Testis (tissue), 3 donors: ENCODE data around the gene ADAD2. TPM values are rescaled to one million over a fixed set of nuclear protein-coding genes. Genes with fewer than 3 reads are reported as not detected.

Source experiments
- DNase-seq: peaks from one replicate; pipeline ENCODE4 v3.0.0-alpha.2; 2019
- H3K27ac ChIP-seq, 2 donors: fragments of 200-600 bp; sonication (generic); one replicate each; pipeline ENCODE4 v1.5.1; 2019
- H3K27me3 ChIP-seq: fragments of 200-600 bp; sonication (generic); one replicate; pipeline ENCODE4 v1.5.1; 2019
- H3K36me3 ChIP-seq: fragments of 200-600 bp; sonication (generic); one replicate; pipeline ENCODE4 v1.5.1; 2017; ENCODE audit warnings: low read depth; ENCODE audit errors: missing control alignments
- H3K4me1 ChIP-seq: fragments of 200-600 bp; sonication (generic); one replicate; pipeline ENCODE4 v1.5.1; 2019
- H3K4me3 ChIP-seq, 2 donors: fragments of 200-600 bp; sonication (generic); one replicate each; pipeline ENCODE4 v1.5.1; 2017 to 2019
- H3K9me3 ChIP-seq: fragments of 200-600 bp; sonication (generic); one replicate; pipeline ENCODE4 v1.5.1; 2017
- POLR2A ChIP-seq: fragments of 450-650 bp; IDR thresholded peaks from one replicate; pipeline ENCODE4 v1.6.1; 2017; ENCODE audit warnings: antibody characterized with exemption, mild to moderate bottlenecking, moderate library complexity
- WGBS, 2 donors: methylation state at CpG; one replicate each; pipeline ENCODE4 v1.1.5; 2018; 5-methylcytosine and 5-hydroxymethylcytosine counted together
- intact Hi-C: fragments of 100-400 bp; cut with DNase I; formaldehyde crosslinking; loops from one replicate; pipeline ENCODE4 v1.15.1; 2023; ENCODE audit warnings: low total_unique reads
- polyA plus RNA-seq: library from polyadenylated mRNA; stranded (reverse); fragments of 350-450 nt; fragmentation: Illumina TruSeq; extraction: RNeasy Lipid Tissue Mini Kit (QIAGEN cat#74804); gene quantifications from one replicate; pipeline ENCODE4 v1.2.3, GENCODE V29; 2014; ENCODE audit warnings: low read depth, low replicate concordance; ENCODE audit not compliant: insufficient read depth
- total RNA-seq, 2 donors: library from RNA; depleted of rRNA; stranded (reverse); fragments of >200 nt; gene quantifications; one replicate each; pipeline ENCODE4 v1.2.3, GENCODE V29; 2016
- TF ChIP-seq, protein P1 (sequence below), 3 experiments: fragments of 450-650 bp in 2 of 3; fragments of 200-600 bp in 1 of 3; sonication (generic) in 1 of 3; IDR thresholded peaks; one replicate each; pipeline ENCODE4 v1.5.1; 2016 to 2019; ENCODE audit warnings: antibody characterized with exemption in 3 of 3, mild to moderate bottlenecking in 2 of 3, moderate library complexity in 1 of 3

Gene ADAD2
- total and polyA plus RNA-seq, 3 donors from 2014 or later = 98.4 to 174 (median 133) TPM

DNA sequence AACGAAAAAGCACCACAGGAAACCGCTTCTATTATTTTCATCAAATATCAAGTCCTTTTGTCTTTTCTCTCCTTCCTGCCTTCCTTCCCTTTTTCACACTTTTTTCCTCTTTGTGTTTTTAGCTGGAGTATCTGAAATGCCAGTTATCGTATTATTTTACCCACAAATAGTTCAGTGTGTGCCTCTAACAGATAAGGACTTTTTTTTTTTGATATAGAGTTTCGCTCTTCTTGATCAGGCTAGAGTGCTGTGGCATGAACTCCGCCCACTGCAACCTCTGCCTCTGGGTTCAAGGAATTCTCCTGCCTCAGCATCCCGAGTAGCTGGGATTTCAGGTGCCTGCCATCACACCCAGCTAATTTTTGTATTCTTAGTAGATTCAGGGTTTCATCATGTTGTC is 35.2 kb upstream of the ADAD2 start:
- TF ChIP-seq POLR2A = no peak
- TF ChIP-seq, protein P1, sequence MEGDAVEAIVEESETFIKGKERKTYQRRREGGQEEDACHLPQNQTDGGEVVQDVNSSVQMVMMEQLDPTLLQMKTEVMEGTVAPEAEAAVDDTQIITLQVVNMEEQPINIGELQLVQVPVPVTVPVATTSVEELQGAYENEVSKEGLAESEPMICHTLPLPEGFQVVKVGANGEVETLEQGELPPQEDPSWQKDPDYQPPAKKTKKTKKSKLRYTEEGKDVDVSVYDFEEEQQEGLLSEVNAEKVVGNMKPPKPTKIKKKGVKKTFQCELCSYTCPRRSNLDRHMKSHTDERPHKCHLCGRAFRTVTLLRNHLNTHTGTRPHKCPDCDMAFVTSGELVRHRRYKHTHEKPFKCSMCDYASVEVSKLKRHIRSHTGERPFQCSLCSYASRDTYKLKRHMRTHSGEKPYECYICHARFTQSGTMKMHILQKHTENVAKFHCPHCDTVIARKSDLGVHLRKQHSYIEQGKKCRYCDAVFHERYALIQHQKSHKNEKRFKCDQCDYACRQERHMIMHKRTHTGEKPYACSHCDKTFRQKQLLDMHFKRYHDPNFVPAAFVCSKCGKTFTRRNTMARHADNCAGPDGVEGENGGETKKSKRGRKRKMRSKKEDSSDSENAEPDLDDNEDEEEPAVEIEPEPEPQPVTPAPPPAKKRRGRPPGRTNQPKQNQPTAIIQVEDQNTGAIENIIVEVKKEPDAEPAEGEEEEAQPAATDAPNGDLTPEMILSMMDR (IDR thresholded peaks at IDR 0.05) = no peak
- Histone ChIP-seq H3K36me3 (no peaks in the 10 kb centered on the region), H3K27me3 (no peaks in the 10 kb centered on the region), H3K9me3 (no peaks in the 10 kb centered on the region), H3K4me1 (peaks cover 5% of the 10 kb centered on the region), H3K27ac (no peak overlapping the region), H3K4me3 (no peak overlapping the region)
- intact Hi-C loops = no loop called here
- WGBS, 2 donors = 63 to 71% methylated on average over 6 of the region's 6 CpGs
- no peak for DNase-seq

DNA sequence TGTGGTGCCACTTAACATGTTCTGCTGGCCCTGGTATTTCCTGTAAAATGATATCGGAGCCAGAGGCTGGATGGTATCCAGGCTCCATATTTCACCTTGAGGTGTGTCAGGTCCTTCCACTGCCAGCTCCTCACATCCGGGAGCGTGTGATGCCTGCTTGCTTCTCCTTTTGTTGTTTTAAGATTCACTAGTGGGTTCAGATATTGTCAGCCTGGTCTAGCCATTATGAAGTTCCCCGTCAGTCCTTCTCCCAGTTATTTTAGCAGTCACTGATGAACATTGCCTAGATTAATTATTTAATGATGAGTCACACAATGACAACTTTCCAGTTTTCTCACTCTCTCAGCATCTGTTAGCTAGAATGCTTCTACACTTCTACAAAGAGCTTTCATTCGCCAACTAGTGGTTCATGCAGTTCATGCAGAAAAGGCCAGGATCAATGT is 34.6 kb upstream of the ADAD2 start:
- H3K27me3 ChIP-seq = no peaks in the 10 kb centered on the region
- H3K4me1 ChIP-seq = peaks cover 5% of the 10 kb centered on the region
- DNase-seq = no peak
- no peak for TF ChIP-seq POLR2A
- TF ChIP-seq, protein P1 (IDR thresholded peaks at IDR 0.05) = no peak
- H3K36me3 ChIP-seq = no peaks in the 10 kb centered on the region
- H3K27ac ChIP-seq = no peak overlapping the region
- 84 to 90% methylated on average over 4 to 5 of the region's 5 CpGs for WGBS, 2 donors
- no peaks in the 10 kb centered on the region for H3K9me3 ChIP-seq
- no peak overlapping the region for H3K4me3 ChIP-seq
- intact Hi-C loops = no loop called here

DNA sequence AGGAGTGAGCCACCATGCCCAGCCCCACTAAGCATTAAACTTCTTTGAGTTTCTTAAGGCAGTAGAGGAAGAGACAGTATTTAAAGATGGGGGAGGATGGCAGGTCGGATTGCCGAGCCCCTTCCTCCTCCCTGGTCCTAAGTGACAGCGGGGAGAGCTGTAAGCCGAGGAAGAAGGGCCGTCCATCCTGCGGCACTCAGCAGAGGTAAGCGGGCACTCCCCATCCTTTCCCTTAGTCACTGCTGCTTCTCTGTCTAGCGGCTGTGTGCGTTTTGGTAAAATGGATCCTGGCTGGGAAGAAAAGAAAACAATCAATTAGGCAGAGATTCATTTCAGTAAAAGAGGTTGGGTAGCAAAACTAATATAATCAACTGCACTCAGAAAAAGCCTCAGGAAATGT is 31.9 kb upstream of the ADAD2 start:
- peaks cover under 1% of the 10 kb centered on the region for H3K4me1 ChIP-seq
- TF ChIP-seq POLR2A = no peak
- TF ChIP-seq, protein P1 (IDR thresholded peaks at IDR 0.05) = no peak
- no peaks in the 10 kb centered on the region for H3K36me3 ChIP-seq
- 61 to 66% methylated on average over 9 of the region's 9 CpGs for whole genome bisulfite sequencing, 2 donors
- H3K27me3 ChIP-seq = no peaks in the 10 kb centered on the region
- H3K4me3 ChIP-seq = no peak overlapping the region
- no peaks in the 10 kb centered on the region for H3K9me3 ChIP-seq
- intact Hi-C loops = no loop called here
- no peak overlapping the region for H3K27ac ChIP-seq
- DNase-seq = no peak

DNA sequence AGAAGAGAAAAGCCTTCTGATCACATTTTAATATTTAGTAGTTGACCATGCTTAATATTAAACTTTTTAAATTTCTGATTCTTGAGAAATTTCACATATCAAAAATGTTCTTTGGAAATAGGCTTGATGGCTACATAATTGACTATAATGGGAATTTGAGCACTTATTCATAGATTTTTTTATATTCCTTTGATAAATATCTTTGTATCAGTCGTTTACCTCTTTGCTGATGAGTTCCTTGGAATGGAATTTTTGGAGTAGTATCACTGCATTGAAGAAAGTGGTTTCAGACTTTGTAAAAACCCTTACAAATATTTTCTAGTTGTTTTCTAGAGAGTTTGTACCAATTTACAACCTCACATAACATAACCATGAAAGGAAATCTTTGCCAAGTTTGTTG is 31.2 kb upstream of the ADAD2 start:
- Histone ChIP-seq H3K4me1 (no peaks in the 10 kb centered on the region), H3K9me3 (no peaks in the 10 kb centered on the region), H3K4me3 (no peak overlapping the region), H3K27ac (no peak overlapping the region), H3K36me3 (no peaks in the 10 kb centered on the region), H3K27me3 (no peaks in the 10 kb centered on the region)
- no peak for TF ChIP-seq POLR2A
- TF ChIP-seq, protein P1 (IDR thresholded peaks at IDR 0.05) = no peak
- 74 to 75% methylated on average over 1 of the region's 1 CpG for WGBS, 2 donors
- no peak for DNase-seq
- intact Hi-C loops = no loop called here

DNA sequence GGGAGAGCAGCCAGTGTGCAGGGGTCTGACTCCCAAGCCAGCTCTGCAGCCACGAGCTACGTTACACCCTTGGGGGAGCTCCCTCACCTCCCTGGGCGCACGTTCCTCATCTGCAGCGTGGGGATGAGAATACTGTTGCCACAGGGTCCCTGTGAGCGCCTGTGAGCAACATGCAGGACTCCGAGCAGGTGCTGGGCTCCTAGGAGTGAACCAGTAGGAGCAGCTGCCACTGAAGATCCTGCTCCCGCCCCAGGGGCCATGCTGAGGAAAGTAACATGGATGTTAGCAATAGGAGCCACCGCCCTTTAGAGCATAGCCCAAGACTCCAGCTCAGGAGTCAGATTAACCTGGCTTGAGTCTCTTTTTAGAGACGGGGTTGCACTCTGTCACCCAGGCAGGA is 29.9 kb upstream of the ADAD2 start:
- Histone ChIP-seq H3K4me1 (no peaks in the 10 kb centered on the region), H3K27me3 (no peaks in the 10 kb centered on the region), H3K36me3 (no peaks in the 10 kb centered on the region), H3K9me3 (no peaks in the 10 kb centered on the region), H3K27ac (no peak overlapping the region), H3K4me3 (no peak overlapping the region)
- 74 to 86% methylated on average over 3 to 10 of the region's 10 CpGs for WGBS, 2 donors
- DNase-seq = no peak
- intact Hi-C loops = no loop called here
- TF ChIP-seq, protein P1 (IDR thresholded peaks at IDR 0.05) = no peak
- no peak for TF ChIP-seq POLR2A
